Choroid plexus epithelial cell (primary cell): ENCODE measurements around the gene MIEN1.

ENCODE experiments used
- DNase-seq: peaks from one replicate; pipeline ENCODE4 v3.0.0-alpha.2; 2010; ENCODE audit warnings: low read depth
- H3K4me3 ChIP-seq: 2 replicates; pipeline ENCODE4 v1.5.1; 2011; ENCODE audit warnings: low read depth, mild to moderate bottlenecking, control low read depth, low read length, moderate library complexity
- TF ChIP-seq, protein P1 (sequence below): conservative IDR thresholded peaks from 2 replicates; pipeline ENCODE4 v1.5.1; 2011; ENCODE audit warnings: low read depth, mild to moderate bottlenecking, control low read depth, inconsistent platforms, low read length, moderate library complexity

The MIEN1 gene

DNA sequence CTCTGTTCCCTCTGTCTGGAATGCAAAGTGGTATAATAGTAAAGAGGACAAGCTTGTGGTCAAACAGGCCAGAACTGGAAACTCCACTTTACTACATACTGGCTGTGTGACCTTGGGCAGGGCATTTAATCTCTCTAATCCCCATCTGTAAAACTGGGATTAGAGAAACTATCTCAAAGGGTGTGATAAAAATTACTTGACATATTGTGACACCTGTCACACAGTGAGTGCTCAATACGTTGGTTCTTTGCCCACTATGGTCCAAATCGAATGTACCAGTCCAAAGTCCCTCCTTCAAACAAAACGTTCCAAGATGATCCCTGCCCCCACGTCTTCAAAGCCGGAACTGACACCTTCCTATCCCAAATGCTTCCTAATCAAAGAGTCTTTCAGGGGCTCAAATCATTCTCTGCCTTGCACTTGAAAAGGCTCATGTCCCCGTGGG lies 43.2 kb downstream of the MIEN1 start:
- DNase-seq: no peak
- H3K4me3 ChIP-seq: peak overlapping the region; percentile 79
- TF ChIP-seq, protein P1, sequence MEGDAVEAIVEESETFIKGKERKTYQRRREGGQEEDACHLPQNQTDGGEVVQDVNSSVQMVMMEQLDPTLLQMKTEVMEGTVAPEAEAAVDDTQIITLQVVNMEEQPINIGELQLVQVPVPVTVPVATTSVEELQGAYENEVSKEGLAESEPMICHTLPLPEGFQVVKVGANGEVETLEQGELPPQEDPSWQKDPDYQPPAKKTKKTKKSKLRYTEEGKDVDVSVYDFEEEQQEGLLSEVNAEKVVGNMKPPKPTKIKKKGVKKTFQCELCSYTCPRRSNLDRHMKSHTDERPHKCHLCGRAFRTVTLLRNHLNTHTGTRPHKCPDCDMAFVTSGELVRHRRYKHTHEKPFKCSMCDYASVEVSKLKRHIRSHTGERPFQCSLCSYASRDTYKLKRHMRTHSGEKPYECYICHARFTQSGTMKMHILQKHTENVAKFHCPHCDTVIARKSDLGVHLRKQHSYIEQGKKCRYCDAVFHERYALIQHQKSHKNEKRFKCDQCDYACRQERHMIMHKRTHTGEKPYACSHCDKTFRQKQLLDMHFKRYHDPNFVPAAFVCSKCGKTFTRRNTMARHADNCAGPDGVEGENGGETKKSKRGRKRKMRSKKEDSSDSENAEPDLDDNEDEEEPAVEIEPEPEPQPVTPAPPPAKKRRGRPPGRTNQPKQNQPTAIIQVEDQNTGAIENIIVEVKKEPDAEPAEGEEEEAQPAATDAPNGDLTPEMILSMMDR: no peak

GRCh38 chr17:39684369-39685192 lies 45.8 kb downstream of the MIEN1 start:
- no peak overlapping the region for H3K4me3 ChIP-seq
- TF ChIP-seq, protein P1: no peak
- DNase-seq: no peak

DNA sequence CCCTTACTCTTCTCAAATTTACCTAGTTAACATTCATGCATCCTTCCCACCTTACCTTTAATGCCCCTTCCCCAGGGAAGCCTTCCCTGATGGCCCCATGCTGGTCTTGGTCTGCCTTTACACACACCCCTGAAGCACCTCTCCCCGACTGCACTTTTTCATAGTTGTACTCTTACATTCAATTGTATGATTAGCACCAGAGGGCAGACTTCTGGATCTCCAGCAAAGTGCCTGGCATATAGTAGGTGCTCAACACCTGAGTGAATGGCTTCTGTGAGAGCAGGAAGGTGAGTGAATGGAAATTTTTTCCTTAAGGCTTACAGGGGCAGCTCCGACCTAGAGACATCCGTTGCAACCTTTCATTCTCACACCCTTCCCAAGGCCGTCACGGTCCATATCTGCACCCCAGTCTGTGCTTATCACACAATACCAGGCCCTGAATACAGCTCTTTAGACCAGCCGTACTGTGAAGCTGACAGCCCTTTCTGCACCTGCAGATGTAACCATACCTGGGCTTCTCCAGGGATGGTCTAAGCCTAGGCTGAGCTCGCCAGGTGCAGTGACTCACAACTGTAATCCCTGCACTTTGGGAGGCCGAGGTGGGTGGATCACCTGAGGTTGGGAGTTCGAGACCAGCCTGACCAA lies 46.9 kb downstream of the MIEN1 start:
- TF ChIP-seq, protein P1: no peak
- no peak for DNase-seq
- no peak overlapping the region for H3K4me3 ChIP-seq

DNA sequence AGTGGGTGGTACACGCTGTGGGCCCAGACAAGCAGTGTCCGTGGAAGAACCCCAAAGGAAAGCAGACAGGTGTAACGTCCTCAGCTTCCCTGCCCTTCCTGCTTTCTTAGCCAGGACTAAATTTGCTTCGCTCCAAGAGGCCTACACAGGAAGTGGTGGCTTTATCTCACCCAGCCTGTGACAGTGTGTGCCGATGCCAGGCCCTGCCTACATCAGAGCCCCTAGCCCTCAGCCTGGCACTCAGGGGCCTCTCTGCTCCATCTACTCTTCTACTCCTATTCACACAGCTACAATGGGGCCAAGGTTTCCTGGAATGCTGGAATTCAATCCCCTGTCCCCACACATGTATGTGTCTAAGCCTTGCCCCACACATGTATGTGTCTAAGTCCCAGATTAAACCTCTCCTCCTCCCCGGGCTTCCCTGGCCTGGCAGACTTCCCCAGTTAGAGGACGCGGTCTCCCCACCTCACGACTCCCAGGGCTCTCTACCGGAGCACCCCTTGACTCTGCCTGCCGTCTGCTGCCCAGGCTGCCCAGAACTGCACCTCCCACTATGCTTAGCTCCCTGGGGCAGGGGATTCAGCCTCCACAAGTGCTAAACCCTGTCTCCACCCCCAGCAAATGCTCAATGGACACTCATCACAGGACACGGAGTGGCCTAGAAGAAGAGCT lies 50.7 kb downstream of the MIEN1 start:
- H3K4me3 ChIP-seq: no peak overlapping the region
- TF ChIP-seq, protein P1: no peak
- DNase-seq: no peak
